ENCODE results near the gene MSRB3. TPM values are rescaled to one million over a fixed set of nuclear protein-coding genes. Genes with fewer than 3 reads are reported as not detected.

The MSRB3 gene
- total and polyA plus RNA-seq, 8 donors: 10.7 to 142 (median 27.8) TPM

- no peaks in the 10 kb centered on the region for H3K9me3 ChIP-seq
- intact Hi-C loops (cut with DNase I; ENCODE audit: low total_unique reads): no loop called here
- WGBS, 5 donors: 40 to 69% (median 55%) methylated on average over 3 of the region's 3 CpGs
- no peaks in the 10 kb centered on the region for H3K27me3 ChIP-seq
- no peak for TF ChIP-seq CTCF (IDR thresholded peaks at IDR 0.05)
- no peak for TF ChIP-seq POLR2AphosphoS5 (IDR thresholded peaks at IDR 0.05)
- no peak for TF ChIP-seq EP300 (IDR thresholded peaks at IDR 0.05)
- TF ChIP-seq POLR2A (IDR thresholded peaks at IDR 0.05): no peak
- peak in 1 of 2 donors; percentile 78 for DNase-seq
- H3K4me1 ChIP-seq: no peaks in the 10 kb centered on the region
- H3K27ac ChIP-seq: no peak overlapping the region
- no peak overlapping the region for H3K4me3 ChIP-seq
- H3K36me3 ChIP-seq: peaks cover 0 to 18% (median 8%) of the 10 kb centered on the region in 4 donors
These were observed 186.4 kb downstream of the MSRB3 start for GRCh38 chr12:65464930-65465329.

- H3K9me3 ChIP-seq: no peaks in the 10 kb centered on the region
- intact Hi-C loops (cut with DNase I; ENCODE audit: low total_unique reads): no loop called here
- H3K4me1 ChIP-seq: no peaks in the 10 kb centered on the region
- peaks cover 0 to 14% (median 7%) of the 10 kb centered on the region in 4 donors for H3K36me3 ChIP-seq
- TF ChIP-seq POLR2A (IDR thresholded peaks at IDR 0.05) (no peak), EP300 (IDR thresholded peaks at IDR 0.05) (no peak), POLR2AphosphoS5 (IDR thresholded peaks at IDR 0.05) (no peak), CTCF (IDR thresholded peaks at IDR 0.05) (no peak)
- no peak for DNase-seq
- whole genome bisulfite sequencing, 5 donors: 74 to 88% (median 84%) methylated on average over 9 of the region's 9 CpGs
- no peak overlapping the region for H3K4me3 ChIP-seq
- H3K27ac ChIP-seq: no peak overlapping the region
- no peaks in the 10 kb centered on the region for H3K27me3 ChIP-seq
These were observed 187.5 kb downstream of the MSRB3 start for GRCh38 chr12:65465766-65466547.

- peaks cover 0 to 14% (median 7%) of the 10 kb centered on the region in 4 donors for H3K36me3 ChIP-seq
- 81 to 94% (median 88%) methylated on average over 1 of the region's 1 CpG for WGBS, 5 donors
- H3K4me1 ChIP-seq: no peaks in the 10 kb centered on the region
- H3K27ac ChIP-seq: no peak overlapping the region
- intact Hi-C loops (cut with DNase I; ENCODE audit: low total_unique reads): no loop called here
- no peaks in the 10 kb centered on the region for H3K9me3 ChIP-seq
- H3K4me3 ChIP-seq: no peak overlapping the region
- no peaks in the 10 kb centered on the region for H3K27me3 ChIP-seq
- TF ChIP-seq POLR2AphosphoS5 (IDR thresholded peaks at IDR 0.05): no peak
- TF ChIP-seq POLR2A (IDR thresholded peaks at IDR 0.05): no peak
- no peak for TF ChIP-seq CTCF (IDR thresholded peaks at IDR 0.05)
- no peak for TF ChIP-seq EP300 (IDR thresholded peaks at IDR 0.05)
- no peak for DNase-seq
These were observed 188.4 kb downstream of the MSRB3 start for GRCh38 chr12:65466911-65467310.

GRCh38 chr12:65470256-65470655, 191.8 kb downstream of the MSRB3 start:
- intact Hi-C loops (cut with DNase I; ENCODE audit: low total_unique reads): no loop called here
- 65 to 83% (median 76%) methylated on average over 6 of the region's 6 CpGs for WGBS, 5 donors
- TF ChIP-seq POLR2AphosphoS5 (IDR thresholded peaks at IDR 0.05): peak in 1 of 3 donors; percentile 41
- no peak for TF ChIP-seq EP300 (IDR thresholded peaks at IDR 0.05)

GRCh38 chr12:65472079-65472478, 193.6 kb downstream of the MSRB3 start:
- no peak for DNase-seq
- 56 to 71% (median 70%) methylated on average over 2 of the region's 2 CpGs for WGBS, 5 donors
- TF ChIP-seq POLR2AphosphoS5 (IDR thresholded peaks at IDR 0.05) (no peak), CTCF (IDR thresholded peaks at IDR 0.05) (no peak), EP300 (IDR thresholded peaks at IDR 0.05) (no peak), POLR2A (IDR thresholded peaks at IDR 0.05) (no peak)
- Histone ChIP-seq H3K9me3 (no peaks in the 10 kb centered on the region), H3K36me3 (no peaks in the 10 kb centered on the region), H3K4me1 (no peaks in the 10 kb centered on the region), H3K27ac (no peak overlapping the region), H3K4me3 (no peak overlapping the region), H3K27me3 (no peaks in the 10 kb centered on the region)
- intact Hi-C loops (cut with DNase I; ENCODE audit: low total_unique reads): no loop called here

More at GRCh38 chr12:65470256-65470655, 191.8 kb downstream of the MSRB3 start:
- Histone ChIP-seq H3K27ac (no peak overlapping the region), H3K9me3 (no peaks in the 10 kb centered on the region), H3K27me3 (no peaks in the 10 kb centered on the region), H3K36me3 (no peaks in the 10 kb centered on the region), H3K4me1 (no peaks in the 10 kb centered on the region), H3K4me3 (no peak overlapping the region)
- DNase-seq: peak in 1 of 2 donors; percentile 16
